ENCODE measurements around the gene RNF224.

RNF224 gene

GRCh38 chr9:137227054-137227852, at the start of gene RNF224:
TSS of gene RNF224 (plus strand) at chr9:137227502. CDS start at chr9:137228336, 834 bp downstream.
- DNase-seq: peak; percentile 75 to 84

GRCh38 chr9:137178201-137178938, 48.9 kb upstream of the RNF224 start:
- no peak for DNase-seq

DNA sequence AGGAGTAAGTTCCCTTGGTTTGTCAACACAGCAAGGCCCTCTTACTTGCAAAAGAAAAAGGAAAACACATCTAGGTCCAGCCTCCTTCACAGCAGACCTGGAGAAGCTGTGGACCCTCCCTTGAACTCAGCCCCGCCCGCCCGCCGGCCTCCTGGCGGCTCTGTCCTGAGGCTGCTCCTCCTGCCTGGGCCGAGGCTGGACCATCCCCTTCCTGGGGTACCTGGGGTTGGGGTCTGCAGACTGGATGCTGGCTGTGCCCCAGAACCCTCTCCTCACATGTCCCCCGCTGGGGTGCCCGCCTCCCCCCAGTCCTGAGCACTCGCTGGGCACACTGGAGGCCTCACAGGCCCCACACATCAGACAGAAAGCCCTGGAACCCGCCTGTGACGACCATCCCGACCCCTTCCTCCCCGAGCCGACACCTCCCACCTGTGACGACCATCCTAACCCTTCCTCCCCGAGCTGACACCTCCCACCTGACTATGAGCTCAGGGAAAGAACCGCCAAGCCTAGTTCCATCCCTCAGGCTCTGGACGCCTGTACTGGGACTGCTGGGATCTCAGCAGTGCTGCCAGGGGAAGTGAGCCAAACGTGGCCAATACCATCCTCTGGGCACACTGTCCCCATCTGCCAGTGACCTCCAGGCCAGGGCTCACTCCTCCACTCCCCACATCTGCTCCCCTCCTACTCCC, 48.2 kb upstream of the RNF224 start:
- DNase-seq: no peak

DNA sequence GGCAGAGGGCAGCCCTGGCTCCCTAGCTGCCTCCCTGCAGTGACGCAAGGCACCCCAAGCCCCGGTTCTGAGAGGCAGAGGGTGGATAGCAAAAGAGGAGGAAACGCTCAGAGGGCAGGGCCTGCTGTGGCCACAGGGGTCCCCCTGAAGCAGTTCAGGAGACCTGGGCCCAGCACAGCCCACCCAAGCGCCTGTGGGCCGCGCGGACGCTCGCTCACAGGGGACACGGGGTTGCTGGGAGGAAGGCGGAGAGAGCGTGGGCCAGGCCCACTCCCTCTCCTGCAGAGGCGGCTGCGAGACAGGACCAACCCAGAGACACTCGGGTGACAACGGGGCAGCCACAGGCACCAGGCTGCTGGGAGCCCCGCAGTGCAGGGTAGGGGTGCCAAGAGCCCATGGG, 47.5 kb upstream of the RNF224 start:
- DNase-seq: no peak

DNA sequence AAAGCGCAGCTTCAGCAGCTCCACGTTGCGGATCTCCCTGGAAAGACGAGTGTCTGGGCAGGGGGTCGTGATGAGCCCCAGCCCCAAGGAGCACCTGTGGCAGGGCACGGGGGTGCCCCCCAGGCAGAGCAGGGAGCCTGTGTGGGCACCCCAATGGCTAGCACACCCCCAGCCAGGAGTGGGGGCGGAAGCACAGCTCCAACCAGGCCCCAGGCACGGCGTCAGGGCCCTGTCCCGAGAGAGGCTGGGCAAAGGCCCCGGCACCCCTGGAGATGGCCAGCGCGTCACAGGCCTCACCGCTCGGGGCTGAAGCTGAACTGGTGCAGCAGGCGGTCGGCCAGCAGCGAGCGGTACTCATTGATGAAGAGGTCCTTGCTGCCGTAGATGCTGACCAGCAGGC, 46.8 kb upstream of the RNF224 start:
- no peak for DNase-seq

DNA sequence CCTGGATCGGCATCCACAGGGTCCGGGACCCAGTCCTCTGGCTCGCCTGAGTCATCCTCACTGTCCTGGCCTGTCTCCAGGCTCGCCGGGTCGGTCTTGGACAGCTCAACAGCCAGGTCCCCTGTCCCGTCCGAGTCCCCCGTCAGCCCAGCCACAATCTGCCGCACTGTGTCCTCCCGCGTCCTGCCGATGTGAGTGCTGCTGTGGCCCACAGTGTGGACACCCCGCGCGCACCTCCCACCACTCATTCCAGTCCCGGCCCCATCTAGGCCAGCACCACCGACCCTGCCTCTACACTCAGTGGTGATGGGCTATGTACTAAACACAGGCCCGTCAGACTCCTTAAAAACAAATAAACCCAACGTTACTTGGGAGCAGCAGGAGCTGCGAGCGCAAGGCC, 45.6 kb upstream of the RNF224 start:
- DNase-seq: no peak

- DNase-seq: no peak
These were observed 44.5 kb upstream of the RNF224 start for GRCh38 chr9:137182836-137183235.

DNA sequence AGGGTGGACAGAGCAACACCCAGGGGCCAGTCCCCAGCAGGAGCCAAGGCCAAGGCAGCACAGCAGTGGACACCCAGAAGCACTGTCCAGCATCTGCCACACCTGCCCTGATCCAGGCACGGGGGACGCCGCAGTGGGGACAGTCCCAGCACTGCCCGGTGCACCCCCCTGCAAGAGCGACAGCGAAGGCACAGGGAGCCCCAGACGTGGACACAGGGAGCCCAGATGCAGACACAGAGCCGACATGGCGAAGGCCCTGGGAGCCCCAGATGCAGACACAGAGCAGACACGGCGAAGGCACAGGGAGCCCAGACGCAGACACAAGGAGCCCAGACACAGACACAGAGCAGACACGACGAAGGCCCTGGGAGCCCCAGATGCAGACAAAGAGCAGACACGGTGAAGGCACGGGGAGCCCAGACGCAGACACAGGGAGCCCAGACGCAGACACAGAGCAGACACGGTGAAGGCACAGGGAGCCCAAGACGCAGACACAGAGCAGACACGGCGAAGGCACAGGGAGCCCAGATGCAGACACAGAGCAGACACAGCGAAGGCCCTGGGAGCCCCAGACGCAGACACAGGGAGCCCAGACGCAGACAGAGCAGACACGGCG, 43.2 kb upstream of the RNF224 start:
- no peak for DNase-seq

GRCh38 chr9:137184881-137185660, 42.2 kb upstream of the RNF224 start:
- DNase-seq: no peak

DNA sequence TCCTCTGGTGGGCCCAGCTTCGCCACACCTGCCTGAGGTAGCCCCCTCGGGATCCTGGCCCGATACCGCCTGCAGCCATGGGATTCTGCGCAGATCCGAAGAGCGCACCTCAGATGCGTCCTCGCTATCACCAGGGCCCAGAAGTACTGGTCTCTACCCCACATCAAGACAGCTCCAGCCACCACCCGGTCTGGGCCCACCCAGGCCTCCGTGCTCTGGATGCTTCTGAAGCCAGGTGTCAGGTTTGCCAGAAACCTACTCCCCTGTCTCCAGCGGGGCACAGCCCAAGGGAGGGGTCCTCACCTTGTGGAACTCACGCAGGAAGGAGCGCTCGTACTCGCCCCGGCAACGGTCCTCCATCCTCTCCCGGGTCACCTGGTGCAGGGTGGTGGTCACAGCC, 41.4 kb upstream of the RNF224 start:
- no peak for DNase-seq

DNA sequence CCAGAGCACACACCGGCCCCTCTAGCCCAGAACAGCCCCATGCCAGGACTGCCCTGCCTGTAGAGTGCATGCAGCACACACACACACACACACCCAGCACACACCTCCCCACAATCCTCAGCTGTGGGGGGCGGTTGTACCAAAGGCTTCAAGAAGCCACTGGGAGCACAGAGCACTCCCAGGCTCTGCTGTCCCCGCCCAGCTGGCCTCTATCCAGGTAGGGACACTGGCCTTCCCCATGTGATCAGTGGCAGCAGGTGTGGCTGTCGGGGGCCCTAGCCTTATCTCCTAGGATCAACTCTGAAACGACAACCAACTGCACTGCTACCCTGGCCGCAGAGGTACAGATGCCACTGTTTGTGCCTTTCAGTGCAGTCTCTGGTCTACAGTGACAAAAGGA, 40.9 kb upstream of the RNF224 start:
- no peak for DNase-seq

DNA sequence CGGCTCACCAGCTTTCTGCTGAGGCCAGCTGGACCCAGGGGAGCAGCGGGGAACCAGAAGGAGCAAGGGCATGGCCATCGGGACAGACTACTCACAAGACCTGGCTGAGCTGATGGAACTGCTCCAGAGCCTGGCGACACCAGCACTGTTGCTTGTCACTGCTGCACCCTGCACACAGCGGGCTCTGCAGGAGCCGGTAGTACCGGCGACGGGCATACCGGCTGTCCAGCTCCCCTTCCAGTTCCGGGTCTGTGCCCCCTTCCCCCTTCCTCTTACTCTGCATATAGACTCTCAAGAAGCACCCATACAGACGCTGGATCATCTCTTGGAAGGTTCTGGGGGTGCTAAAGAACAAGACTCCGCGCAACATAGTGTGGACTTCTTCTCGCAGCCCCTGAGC, 39.9 kb upstream of the RNF224 start:
- DNase-seq: no peak

- no peak for DNase-seq
These were observed 39.2 kb upstream of the RNF224 start for GRCh38 chr9:137188086-137188489.

GRCh38 chr9:137188490-137189296, 38.6 kb upstream of the RNF224 start, which contains the start of the genes ANAPC2 and SSNA1:
TSS of gene ANAPC2 (minus strand) at chr9:137188560. CDS start at chr9:137188532, 28 bp downstream.
TSS of gene SSNA1 (plus strand) at chr9:137188676. CDS start at chr9:137188727, 51 bp downstream.
- DNase-seq: peak; percentile 96 to 97

DNA sequence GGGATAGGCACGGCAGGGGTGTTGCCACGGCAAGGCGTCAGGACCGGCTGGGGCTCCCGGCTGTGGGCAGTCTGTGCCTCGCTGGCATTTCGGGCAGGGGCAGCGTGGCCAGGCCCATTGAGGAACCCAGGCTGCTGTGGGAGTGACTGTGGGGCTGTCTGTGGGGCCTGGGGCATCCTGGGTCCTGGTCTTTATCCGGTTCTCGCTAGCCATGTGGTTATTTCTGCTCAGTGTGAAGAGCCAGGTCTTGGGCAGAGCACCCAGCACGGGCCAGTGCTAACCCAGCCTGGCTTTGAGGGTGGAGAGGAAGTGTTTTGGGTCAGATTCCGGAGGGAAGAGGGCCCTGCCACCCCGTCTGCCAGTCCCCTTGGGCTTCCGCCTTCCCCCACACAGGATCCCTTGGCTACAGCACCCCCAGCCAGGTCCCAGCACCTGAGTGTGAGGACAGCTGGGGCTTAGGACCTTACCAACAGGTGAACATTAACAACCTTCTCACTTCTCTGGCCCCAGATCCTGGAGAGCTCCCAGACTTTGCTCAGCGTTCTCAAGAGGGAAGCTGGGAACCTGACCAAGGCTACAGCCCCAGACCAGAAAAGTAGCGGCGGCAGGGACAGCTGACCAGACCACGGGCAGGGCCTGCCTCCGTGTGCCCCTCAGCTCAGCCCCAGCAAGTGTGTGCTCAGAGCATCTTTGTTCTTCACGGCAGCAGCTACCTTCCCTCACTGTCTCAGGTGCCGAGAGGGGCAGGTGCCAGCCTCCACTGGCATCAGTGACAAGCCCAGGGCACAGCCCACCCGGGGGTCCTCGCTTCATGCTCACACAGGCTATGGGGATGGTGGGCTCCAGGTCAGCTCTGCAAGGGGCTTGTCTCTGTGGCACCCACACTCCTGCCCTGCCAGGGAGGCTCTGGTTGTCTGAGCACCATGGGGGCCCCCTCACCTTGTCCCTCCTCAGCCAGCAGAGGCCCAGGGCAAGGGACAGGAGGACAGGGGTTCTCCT, 37.7 kb upstream of the RNF224 start:
- DNase-seq: no peak

DNA sequence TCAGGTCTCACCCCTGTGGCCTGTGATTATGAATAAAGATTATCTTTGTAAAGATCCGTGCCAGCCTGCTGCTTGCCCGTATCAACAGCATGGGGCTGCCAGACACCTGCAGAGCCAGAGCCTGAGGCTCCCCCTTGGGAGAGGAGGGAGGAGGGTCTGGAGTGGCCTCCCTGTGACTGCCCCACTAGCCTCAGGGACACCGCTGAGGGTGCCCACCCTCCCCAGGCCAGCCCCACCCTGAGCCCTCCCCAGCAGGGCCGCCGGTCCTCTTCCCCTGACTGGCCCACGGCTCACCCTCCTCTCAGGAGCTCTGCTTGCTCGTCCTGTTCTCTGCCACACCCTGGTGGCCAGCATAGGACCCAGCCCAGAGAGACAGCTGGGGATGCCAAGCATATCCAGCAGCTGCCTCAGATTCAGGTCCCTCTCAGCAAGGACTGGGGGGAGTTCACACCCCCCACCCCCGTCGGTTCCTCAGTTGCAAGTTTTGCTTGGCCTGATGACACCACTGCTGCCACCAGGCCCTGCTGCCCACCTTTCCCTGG, 36.9 kb upstream of the RNF224 start:
- no peak for DNase-seq

DNA sequence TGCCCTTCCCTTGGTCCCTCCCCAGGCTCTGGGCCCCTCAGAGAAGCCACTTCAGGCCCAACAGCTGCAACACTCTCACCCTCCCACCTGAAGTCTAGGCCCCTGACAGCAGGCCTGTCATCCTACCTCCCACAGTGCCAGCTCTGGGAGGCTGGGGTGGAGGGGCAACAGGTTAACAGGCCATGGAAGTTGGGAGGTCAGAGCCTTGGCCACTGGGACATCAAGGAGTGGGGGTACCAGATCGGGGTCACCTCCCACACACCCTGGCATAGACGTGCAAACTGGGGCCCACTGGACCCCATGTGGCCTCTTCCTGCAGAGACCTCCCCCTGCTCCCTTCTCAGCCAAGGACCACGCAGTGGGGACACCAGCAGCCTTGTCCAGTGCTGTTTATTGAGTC, 36.1 kb upstream of the RNF224 start:
- no peak for DNase-seq

DNA sequence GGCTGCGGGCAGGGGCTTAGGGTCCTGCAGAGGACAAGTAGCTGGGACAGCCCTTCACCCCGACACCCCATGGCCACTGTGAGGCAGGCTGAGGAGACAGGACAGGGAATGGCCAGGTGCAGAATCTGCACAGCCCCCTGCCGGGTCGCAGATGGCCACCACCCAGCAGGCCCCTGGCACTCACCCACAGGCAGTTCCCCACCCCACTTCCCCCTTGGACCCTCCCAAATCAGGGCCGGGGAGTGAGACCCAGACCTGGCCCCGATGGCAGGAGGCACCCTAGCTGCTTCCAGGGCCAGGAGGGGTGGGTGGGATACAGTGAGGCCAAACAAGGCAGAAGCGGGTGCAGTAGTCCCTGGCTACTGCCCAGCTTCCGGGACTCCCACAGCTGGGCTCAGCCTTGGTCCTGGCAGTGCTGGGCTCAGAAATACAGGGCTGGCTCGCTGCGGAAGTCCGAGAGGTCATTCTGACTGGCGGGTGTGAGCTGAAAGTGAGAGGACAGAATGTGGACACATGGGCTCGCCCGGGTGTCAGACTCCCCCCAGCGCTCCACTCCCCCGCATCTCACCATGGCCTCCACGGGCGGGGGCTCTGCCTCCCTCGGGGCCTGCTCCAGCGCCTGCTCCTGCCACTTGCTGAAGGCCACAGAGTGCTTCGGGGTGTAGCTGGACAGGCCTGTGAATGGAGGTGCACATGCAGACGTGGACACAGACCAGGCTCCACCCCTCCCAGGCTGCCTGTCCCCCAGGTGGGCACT, 35.4 kb upstream of the RNF224 start:
- DNase-seq: no peak

DNA sequence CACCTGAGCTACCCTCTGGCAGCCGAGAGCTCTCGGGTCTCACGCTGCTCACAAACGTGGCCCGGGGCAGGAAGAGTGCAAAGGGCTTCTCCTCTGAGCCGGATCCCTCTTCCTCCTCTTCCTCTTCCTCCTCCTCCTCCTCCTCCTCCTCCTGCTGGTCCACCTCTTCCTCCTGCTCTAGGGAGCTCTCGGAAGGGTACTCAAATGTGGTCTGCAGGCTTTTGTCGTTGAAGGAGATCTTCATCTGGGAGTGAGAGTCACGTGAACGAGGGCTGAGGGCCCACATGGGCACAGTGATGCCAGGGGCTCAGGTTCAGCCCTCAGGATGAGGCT, 34.9 kb upstream of the RNF224 start:
- DNase-seq: no peak
